Measurements from ENCODE around the gene ALG12.

- TF ChIP-seq TAF1 (IDR thresholded peaks at IDR 0.05; ENCODE audit: low read depth): no peak
- TF ChIP-seq RAD21 (IDR thresholded peaks at IDR 0.05; ENCODE audit: low read depth): no peak
- no peak for TF ChIP-seq CREB1 (IDR thresholded peaks at IDR 0.05; ENCODE audit: low read depth)
Measured at GRCh38 chr22:49866646-49867045, 51.6 kb downstream of the ALG12 start.

All from Ishikawa (cell line).